SK-N-SH treated with all-trans-retinoic acid at 6 μM for 48 hours (cell line): ENCODE data around the gene TNS4.

Experiments used
- ARNTL ChIP-seq: fragments of 450-650 bp; formaldehyde crosslinking; IDR thresholded peaks from 2 replicates; pipeline ENCODE4 v1.5.0; 2020; ENCODE audit warnings: low read depth, mild to moderate bottlenecking, moderate library complexity, borderline replicate concordance
- CSDC2 ChIP-seq: fragments of 250-450 bp; sonication (Bioruptor Pico); IDR thresholded peaks from 2 replicates; pipeline ENCODE4 v1.5.0; 2020; ENCODE audit warnings: mild to moderate bottlenecking, moderate library complexity
- PATZ1 ChIP-seq: fragments of 250-450 bp; sonication (Bioruptor Pico); IDR thresholded peaks from 2 replicates; pipeline ENCODE4 v1.8.0; 2020; ENCODE audit warnings: mild to moderate bottlenecking, moderate library complexity, borderline replicate concordance
- ZNF8 ChIP-seq: fragments of 450-650 bp; formaldehyde crosslinking; IDR thresholded peaks from 2 replicates; pipeline ENCODE4 v1.5.0; 2020; ENCODE audit warnings: mild to moderate bottlenecking, moderate library complexity

- TF ChIP-seq ZNF8 (CRISPR knock-in tag) = no peak
- TF ChIP-seq ARNTL (CRISPR knock-in tag) = no peak
- TF ChIP-seq PATZ1 = no peak
- TF ChIP-seq CSDC2 (CRISPR knock-in tag) = no peak
Measured at GRCh38 chr17:40522961-40523310, 21.5 kb upstream of the TNS4 start.
